H1 (cell line): ENCODE data around the gene CX3CR1. TPM values are rescaled to one million over a fixed set of nuclear protein-coding genes. Genes with fewer than 3 reads are reported as not detected.

Source experiments
- CTCF ChIA-PET: fragments of 300-600 bp; sonication (Branson Sonifier 250); formaldehyde crosslinking; loops from one replicate; lab custom pipeline; 2021; ENCODE audit not compliant: partially characterized antibody; lab: Charles Lee
- POLR2A ChIA-PET: fragments of 300-600 bp; sonication (Branson Sonifier 250); formaldehyde crosslinking; loops from one replicate; lab custom pipeline; 2021; ENCODE audit warnings: inconsistent platforms; ENCODE audit not compliant: partially characterized antibody; lab: Charles Lee
- DNase-seq, 2 experiments: peaks; one replicate each; pipeline versions ENCODE4 v3.0.0 to v3.0.0-alpha.2; 2010 to 2022; ENCODE audit warnings: low spot score in 2 of 2, low read depth in 1 of 2, mixed read lengths in 1 of 2
- FAIRE-seq: peaks from 2 replicates; lab custom pipeline; 2011; peaks lifted over from hg19 to GRCh38; lab: Jason Lieb, UNC
- H2AFZ ChIP-seq: 2 replicates; pipeline ENCODE4 v1.8.1; 2012; ENCODE audit warnings: low read length, inconsistent platforms
- H2AK5ac ChIP-seq: 2 replicates; pipeline ENCODE4 v1.6.1; 2013; ENCODE audit warnings: low read depth, low read length
- H2BK120ac ChIP-seq: replicated peaks from 2 replicates; pipeline ENCODE3; 2013; ENCODE audit warnings: low read depth, low read length, inconsistent platforms
- H2BK12ac ChIP-seq: 2 replicates; pipeline ENCODE4 v1.6.1; 2013; ENCODE audit warnings: low read depth, low read length
- H2BK15ac ChIP-seq: 2 replicates; pipeline ENCODE4 v1.6.1; 2013; ENCODE audit warnings: low read length
- H2BK20ac ChIP-seq: 2 replicates; pipeline ENCODE4 v1.6.1; 2013; ENCODE audit warnings: low read length
- H2BK5ac ChIP-seq: 2 replicates; pipeline ENCODE4 v1.6.1; 2013; ENCODE audit warnings: low read depth, low read length
- H3K14ac ChIP-seq: 2 replicates; pipeline ENCODE4 v1.6.1; 2013; ENCODE audit warnings: inconsistent platforms; ENCODE audit not compliant: insufficient read length
- H3K18ac ChIP-seq: 2 replicates; pipeline ENCODE4 v1.6.1; 2013; ENCODE audit warnings: low read length; ENCODE audit errors: extremely low read depth
- H3K23ac ChIP-seq: 2 replicates; pipeline ENCODE4 v1.6.1; 2013; ENCODE audit warnings: inconsistent platforms; ENCODE audit not compliant: insufficient read length
- H3K23me2 ChIP-seq: 2 replicates; pipeline ENCODE4 v1.6.1; 2013; ENCODE audit warnings: low read depth, low read length
- H3K27ac ChIP-seq: 2 replicates; pipeline ENCODE4 v1.6.1; 2011; ENCODE audit warnings: low read depth, low read length, inconsistent platforms
- H3K27me3 ChIP-seq, 4 experiments: replicated peaks in 1 of 4; 1 replicate in 1 of 4; 2 replicates in 3 of 4; pipeline versions ENCODE4 v1.6.1 to v1.8.1; 2011 to 2013; ENCODE audit warnings: low read length in 3 of 4, mild to moderate bottlenecking in 3 of 4, inconsistent platforms in 2 of 4, mixed read lengths in 2 of 4, moderate library complexity in 1 of 4; ENCODE audit not compliant: control insufficient read depth in 3 of 4, insufficient read depth in 3 of 4; ENCODE audit errors: extremely low read depth in 1 of 4
- H3K36me3 ChIP-seq, 4 experiments: 2 replicates each; pipeline versions ENCODE4 v1.6.1 to v1.8.1; 2011 to 2013; ENCODE audit warnings: mild to moderate bottlenecking in 4 of 4, low read length in 3 of 4, moderate library complexity in 2 of 4, control low read depth in 1 of 4, inconsistent platforms in 1 of 4; ENCODE audit not compliant: insufficient read depth in 4 of 4, control insufficient read depth in 2 of 4
- H3K4ac ChIP-seq: replicated peaks from 2 replicates; pipeline ENCODE3; 2013; ENCODE audit warnings: low read length, low read depth, mixed read lengths, inconsistent platforms; ENCODE audit not compliant: insufficient read length
- H3K4me1 ChIP-seq, 4 experiments: replicated peaks in 1 of 4; 1 replicate in 1 of 4; 2 replicates in 3 of 4; pipeline versions ENCODE4 v1.6.1 to v1.8.1; 2011 to 2013; ENCODE audit warnings: low read length in 3 of 4, inconsistent platforms in 2 of 4, mixed read lengths in 1 of 4; ENCODE audit not compliant: insufficient read depth in 4 of 4, control insufficient read depth in 3 of 4
- H3K4me2 ChIP-seq, 2 experiments: 2 replicates each; pipeline versions ENCODE4 v1.6.1 to v1.8.1; 2011 to 2013; ENCODE audit warnings: low read depth in 2 of 2, low read length in 2 of 2, control low read depth in 1 of 2, inconsistent platforms in 1 of 2, mild to moderate bottlenecking in 1 of 2; ENCODE audit not compliant: insufficient read depth in 1 of 2
- H3K4me3 ChIP-seq, 4 experiments: fragments of 200-600, 300-600 bp in 1 of 4; sonication (generic), shearing (Covaris generic), sonication (Bioruptor Twin) in 1 of 4; 2 replicates each; pipeline versions ENCODE4 v1.5.1 to v1.8.1; 2011 to 2016; ENCODE audit warnings: low read length in 4 of 4, low read depth in 3 of 4, control low read depth in 2 of 4, inconsistent platforms in 2 of 4, mild to moderate bottlenecking in 2 of 4, mixed read lengths in 1 of 4, moderate library complexity in 1 of 4; ENCODE audit not compliant: insufficient read depth in 2 of 4; ENCODE audit errors: extremely low read depth in 1 of 4
- H3K56ac ChIP-seq: replicated peaks from 2 replicates; pipeline ENCODE3; 2013; ENCODE audit warnings: low read depth, mild to moderate bottlenecking, mixed read lengths, low read length, inconsistent platforms; ENCODE audit not compliant: insufficient read length
- H3K79me1 ChIP-seq: 2 replicates; pipeline ENCODE4 v1.6.1; 2013; ENCODE audit warnings: low read depth, low read length, control low read depth
- H3K79me2 ChIP-seq, 2 experiments: 2 replicates each; pipeline versions ENCODE4 v1.6.1 to v1.8.1; 2012 to 2013; ENCODE audit warnings: low read length in 2 of 2, mild to moderate bottlenecking in 2 of 2, inconsistent platforms in 1 of 2; ENCODE audit not compliant: insufficient read depth in 2 of 2, control insufficient read depth in 1 of 2
- H3K9ac ChIP-seq, 4 experiments: replicated peaks in 1 of 4; 1 replicate in 1 of 4; 2 replicates in 3 of 4; pipeline versions ENCODE4 v1.6.1 to v1.8.1; 2011 to 2013; ENCODE audit warnings: low read depth in 3 of 4, low read length in 3 of 4, control low read depth in 2 of 4, mild to moderate bottlenecking in 2 of 4, moderate library complexity in 2 of 4, inconsistent platforms in 1 of 4; ENCODE audit errors: extremely low read depth in 1 of 4
- H3K9me3 ChIP-seq, 2 experiments: 2 replicates each; pipeline versions ENCODE4 v1.6.1 to v1.8.1; 2012 to 2013; ENCODE audit warnings: mild to moderate bottlenecking in 2 of 2, moderate library complexity in 2 of 2, control low read depth in 1 of 2, inconsistent platforms in 1 of 2, low read depth in 1 of 2, low read length in 1 of 2, mixed read lengths in 1 of 2; ENCODE audit not compliant: insufficient read depth in 2 of 2
- H4K20me1 ChIP-seq, 2 experiments: replicated peaks in 1 of 2; 2 replicates each; pipeline versions ENCODE3 to v1.8.1; 2011 to 2013; ENCODE audit warnings: inconsistent platforms in 2 of 2, low read length in 2 of 2, mild to moderate bottlenecking in 1 of 2; ENCODE audit not compliant: insufficient read depth in 2 of 2, control insufficient read depth in 1 of 2
- H4K5ac ChIP-seq: 2 replicates; pipeline ENCODE4 v1.6.1; 2013; ENCODE audit warnings: low read length, low read depth, mixed read lengths, inconsistent platforms; ENCODE audit not compliant: insufficient read length
- H4K8ac ChIP-seq: 2 replicates; pipeline ENCODE4 v1.8.0; 2013; ENCODE audit warnings: mild to moderate bottlenecking, moderate library complexity, low read length, inconsistent platforms; ENCODE audit not compliant: insufficient read depth; ENCODE audit errors: extremely low read depth
- H4K91ac ChIP-seq: replicated peaks from 2 replicates; pipeline ENCODE3; 2013; ENCODE audit warnings: low read length, mixed read lengths, inconsistent platforms; ENCODE audit not compliant: insufficient read length
- ATF2 ChIP-seq: IDR thresholded peaks from 2 replicates; pipeline ENCODE4 v1.6.1; 2012; ENCODE audit warnings: low read length, inconsistent platforms
- HDAC6 ChIP-seq: IDR thresholded peaks from one replicate; pipeline ENCODE4 v1.7.1; 2012; ENCODE audit warnings: low read depth, mild to moderate bottlenecking, inconsistent platforms, low read length, moderate library complexity
- JUND ChIP-seq: IDR thresholded peaks from 2 replicates; pipeline ENCODE4 v1.6.1; 2011; ENCODE audit warnings: mild to moderate bottlenecking, improper control_type of control experiment, low read length
- MAFK ChIP-seq: IDR thresholded peaks from 2 replicates; pipeline ENCODE4 v1.6.1; 2012; ENCODE audit warnings: low read depth, mild to moderate bottlenecking, improper control_type of control experiment, low read length
- RAD21 ChIP-seq, 2 experiments: IDR thresholded peaks in 1 of 2; conservative IDR thresholded peaks in 1 of 2; 2 replicates each; pipeline ENCODE4 v1.6.1; 2011; ENCODE audit warnings: low read depth in 2 of 2, low read length in 2 of 2, improper control_type of control experiment in 1 of 2, inconsistent platforms in 1 of 2, mild to moderate bottlenecking in 1 of 2, moderate library complexity in 1 of 2
- RFX5 ChIP-seq: IDR thresholded peaks from 2 replicates; pipeline ENCODE4 v1.6.1; 2011; ENCODE audit warnings: low read depth, low read length, improper control_type of control experiment, borderline replicate concordance
- SUZ12 ChIP-seq: fragments of 200-600 bp; sonication (generic); IDR thresholded peaks from 2 replicates; pipeline ENCODE4 v1.6.1; 2012; ENCODE audit warnings: mild to moderate bottlenecking, inconsistent platforms, low read length, moderate library complexity, mixed read lengths
- TBP ChIP-seq: IDR thresholded peaks from 2 replicates; pipeline ENCODE4 v1.6.1; 2011; ENCODE audit warnings: low read depth, low read length, improper control_type of control experiment
- TEAD4 ChIP-seq: IDR thresholded peaks from 2 replicates; pipeline ENCODE4 v1.6.1; 2012; ENCODE audit warnings: low read depth, low read length, inconsistent platforms, mixed read lengths
- WGBS, 2 experiments: shearing (Covaris generic) in 1 of 2; methylation state at CpG; one replicate each; pipeline versions ENCODE4 v1.1.6 to v1.1.7; 2013 to 2015; ENCODE audit warnings: low lambda C conversion rate in 2 of 2, mixed read lengths in 2 of 2, inconsistent platforms in 1 of 2, low coverage in 1 of 2, missing lambda C conversion rate in 1 of 2; ENCODE audit not compliant: insufficient replicate concordance in 2 of 2, insufficient coverage in 1 of 2, insufficient read length in 1 of 2; ENCODE audit errors: extremely low coverage in 1 of 2, missing lambda C conversion rate in 1 of 2; 5-methylcytosine and 5-hydroxymethylcytosine counted together
- polyA plus RNA-seq, 7 experiments: library from polyadenylated mRNA; depleted of rRNA in 3 of 7; stranded (reverse) in 5 of 7; unstranded in 2 of 7; fragments of >200 nt in 5 of 7; fragments of 200-250 nt in 2 of 7; gene quantifications; 1 replicate in 5 of 7; 2 replicates in 1 of 7; 4 replicates in 1 of 7; pipeline versions ENCODE4 v1.2.1 to v1.2.3, GENCODE V29; 2011 to 2013; ENCODE audit warnings: missing spikeins in 2 of 7, mixed read lengths in 2 of 7
- total RNA-seq: library from RNA; stranded (reverse); fragmentation: NEBNext Ultra II Directional; extraction: Animal tissue kit (Norgen Biotek cat#: 25700); gene quantifications from 2 replicates; pipeline ENCODE4 v1.2.1, GENCODE V29; 2021

CX3CR1 gene
- total and polyA plus RNA-seq, 2 of the 8 experiments (the other 6 are each of a cell fraction or from before 2014, with no cell fraction given), result 0.08 TPM; not detected in 1

DNA sequence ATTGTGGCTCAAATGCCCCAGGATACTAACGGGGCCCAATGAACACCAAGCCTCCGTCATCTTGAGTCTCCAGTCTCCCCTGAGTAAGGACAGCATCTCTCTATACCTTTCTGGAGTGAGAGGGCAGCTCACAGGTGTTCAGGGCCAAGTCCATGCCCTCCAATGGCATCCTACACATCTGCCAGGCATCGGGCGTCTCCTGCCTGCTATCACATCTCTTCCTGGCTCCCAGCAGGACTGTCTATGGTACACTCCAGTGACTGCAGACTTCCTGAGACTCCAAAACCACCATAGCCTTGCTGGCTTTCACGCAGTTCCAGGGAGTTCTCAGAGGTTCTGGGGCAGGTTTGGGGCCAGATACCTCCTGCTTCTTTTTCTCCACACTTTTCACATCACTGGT is 28.3 kb downstream of the CX3CR1 start:
- Histone ChIP-seq H2AFZ (no peak overlapping the region), H3K56ac (no peak overlapping the region), H4K8ac (no peak overlapping the region), H3K79me1 (no peaks in the 10 kb centered on the region), H3K27me3 (no peaks in the 10 kb centered on the region; a peak in 2 of 7 replicates), H2BK12ac (no peak overlapping the region), H3K4me2 (no peak overlapping the region), H2BK20ac (no peak overlapping the region), H3K4me3 (no peak overlapping the region), H3K36me3 (no peaks in the 10 kb centered on the region), H3K23me2 (no peaks in the 10 kb centered on the region), H3K14ac (no peak overlapping the region), H3K9ac (no peak overlapping the region), H3K23ac (no peak overlapping the region), H3K4ac (no peak overlapping the region), H2BK15ac (no peak overlapping the region), H2BK5ac (no peak overlapping the region), H4K5ac (no peak overlapping the region), H4K20me1 (no peaks in the 10 kb centered on the region), H3K18ac (no peak overlapping the region), H3K79me2 (no peaks in the 10 kb centered on the region), H3K4me1 (no peaks in the 10 kb centered on the region), H3K9me3 (no peaks in the 10 kb centered on the region), H3K27ac (no peak overlapping the region), H2BK120ac (no peak overlapping the region), H2AK5ac (no peak overlapping the region), H4K91ac (no peak overlapping the region)
- POLR2A ChIA-PET, result no interaction called here
- TF ChIP-seq SUZ12, result no peak
- no peak for TF ChIP-seq TEAD4
- no peak for TF ChIP-seq RAD21 (IDR thresholded peaks at IDR 0.05 in 1 of 2, conservative IDR thresholded peaks at IDR 0.05 in 1 of 2; ENCODE audit: low read depth in 2 of 2, low read length in 2 of 2)
- TF ChIP-seq TBP, result no peak
- no peak for TF ChIP-seq MAFK
- no peak for TF ChIP-seq HDAC6
- no peak for TF ChIP-seq RFX5
- no peak for TF ChIP-seq JUND
- no peak for TF ChIP-seq ATF2
- DNase-seq (no peak), FAIRE-seq (no peak)
- 88% methylated on average over 5 of the region's 5 CpGs; no CpG with 5 or more reads in 1 of the 2 experiments for WGBS, 2 experiments
- CTCF ChIA-PET, result interaction anchor here (0.6 to 5.3 kb wide), 4 partner anchors 11 to 148 kb away, joined by 3 to 21 read pairs (median 9); no protein-coding TSS in a partner anchor
